HEK293T (cell line): ENCODE data around the gene SRGAP1.

Source experiments
- BHLHE40 ChIP-seq: fragments of 450-650 bp; IDR thresholded peaks from 2 replicates; pipeline ENCODE4 v1.6.1; 2016; ENCODE audit warnings: mild to moderate bottlenecking, moderate library complexity, borderline replicate concordance
- ELF4 ChIP-seq: fragments of 450-650 bp; IDR thresholded peaks from 2 replicates; pipeline ENCODE4 v1.6.1; 2017; ENCODE audit warnings: antibody characterized with exemption
- FOXA1 ChIP-seq: fragments of 450-650 bp; IDR thresholded peaks from 2 replicates; pipeline ENCODE4 v1.6.1; 2016; ENCODE audit warnings: mild to moderate bottlenecking
- L3MBTL2 ChIP-seq: fragments of 450-650 bp; conservative IDR thresholded peaks from 2 replicates; pipeline ENCODE4 v1.6.1; 2016; ENCODE audit warnings: mild to moderate bottlenecking
- LEF1 ChIP-seq: fragments of 450-650 bp; IDR thresholded peaks from 2 replicates; pipeline ENCODE4 v1.6.1; 2017; ENCODE audit warnings: mild to moderate bottlenecking, borderline replicate concordance
- NFRKB ChIP-seq: fragments of 450-650 bp; IDR thresholded peaks from 2 replicates; pipeline ENCODE4 v1.6.1; 2016; ENCODE audit warnings: mild to moderate bottlenecking, moderate library complexity
- SP1 ChIP-seq: fragments of 450-650 bp; IDR thresholded peaks from 2 replicates; pipeline ENCODE4 v1.6.1; 2017
- TARDBP ChIP-seq: fragments of 450-650 bp; IDR thresholded peaks from 2 replicates; pipeline ENCODE4 v1.6.1; 2016
- ZNF384 ChIP-seq: fragments of 450-650 bp; IDR thresholded peaks from 2 replicates; pipeline ENCODE4 v1.6.1; 2016
- TF ChIP-seq, protein P1 (sequence below): fragments of 450-650 bp; IDR thresholded peaks from 2 replicates; pipeline ENCODE4 v1.6.1; 2016

DNA sequence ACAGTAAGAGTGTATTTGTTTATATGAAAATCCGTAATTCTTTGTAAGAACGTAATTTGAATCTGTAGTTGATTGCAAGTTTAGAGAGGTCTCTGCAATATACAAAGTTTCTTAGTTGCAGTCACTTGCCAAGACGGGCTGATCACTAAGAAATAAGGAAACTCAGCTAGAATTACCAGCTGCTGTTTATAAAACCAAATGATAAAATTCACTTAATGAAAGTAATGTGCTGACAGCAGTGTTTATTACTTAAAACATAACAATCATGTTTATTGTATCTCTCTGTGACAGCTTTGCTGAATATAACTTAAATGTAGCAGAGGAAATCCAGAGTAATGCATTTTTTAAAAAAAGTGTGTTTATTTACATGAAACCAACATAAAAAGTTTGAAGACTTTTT is 31.2 kb downstream of the SRGAP1 start:
- TF ChIP-seq SP1 (no peak), L3MBTL2 (no peak), ELF4 (no peak), NFRKB (no peak), FOXA1 (no peak), ZNF384 (no peak), BHLHE40 (no peak), TARDBP (no peak), LEF1 (no peak)
- TF ChIP-seq, protein P1, sequence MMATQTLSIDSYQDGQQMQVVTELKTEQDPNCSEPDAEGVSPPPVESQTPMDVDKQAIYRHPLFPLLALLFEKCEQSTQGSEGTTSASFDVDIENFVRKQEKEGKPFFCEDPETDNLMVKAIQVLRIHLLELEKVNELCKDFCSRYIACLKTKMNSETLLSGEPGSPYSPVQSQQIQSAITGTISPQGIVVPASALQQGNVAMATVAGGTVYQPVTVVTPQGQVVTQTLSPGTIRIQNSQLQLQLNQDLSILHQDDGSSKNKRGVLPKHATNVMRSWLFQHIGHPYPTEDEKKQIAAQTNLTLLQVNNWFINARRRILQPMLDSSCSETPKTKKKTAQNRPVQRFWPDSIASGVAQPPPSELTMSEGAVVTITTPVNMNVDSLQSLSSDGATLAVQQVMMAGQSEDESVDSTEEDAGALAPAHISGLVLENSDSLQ: peak; percentile 70
